AG04450 (cell line): ENCODE data around the gene KLHL29. TPM values are rescaled to one million over a fixed set of nuclear protein-coding genes. Genes with fewer than 3 reads are reported as not detected.

Source experiments
- CTCF ChIA-PET: fragments of 300-600, 350-600 bp; formaldehyde crosslinking; extraction: SDS; loops from one replicate; lab custom pipeline; 2022; ENCODE audit warnings: antibody characterized with exemption, inconsistent platforms; lab: Charles Lee
- POLR2A ChIA-PET: fragments of 350-600 bp; formaldehyde crosslinking; extraction: SDS; loops from one replicate; lab custom pipeline; 2021; ENCODE audit warnings: antibody characterized with exemption, inconsistent platforms; lab: Yijun Ruan, JAX
- DNase-seq: peaks from one replicate; pipeline ENCODE4 v3.0.0-alpha.2; 2011; ENCODE audit warnings: low read depth, low spot score
- H3K27ac ChIP-seq: one replicate; pipeline ENCODE4 v1.5.1; 2012; ENCODE audit warnings: low read depth, low read length, control low read depth
- H3K27me3 ChIP-seq: one replicate; pipeline ENCODE4 v1.6.0; 2012; ENCODE audit warnings: low read length; ENCODE audit not compliant: control insufficient read depth, insufficient read depth
- H3K4me3 ChIP-seq: 2 replicates; pipeline ENCODE4 v1.5.1; 2011; ENCODE audit warnings: mild to moderate bottlenecking, low read depth, low read length, control low read depth
- H3K9me3 ChIP-seq: 2 replicates; pipeline ENCODE4 v1.5.1; 2012; ENCODE audit warnings: low read length; ENCODE audit not compliant: control insufficient read depth, insufficient read depth
- polyA plus RNA-seq: library from polyadenylated mRNA; depleted of rRNA; stranded (reverse); fragments of >200 nt; gene quantifications from 2 replicates; pipeline ENCODE4 v1.2.3, GENCODE V29; 2011
- TF ChIP-seq, protein P1 (sequence below): IDR thresholded peaks from 2 replicates; pipeline ENCODE4 v1.5.1; 2011; ENCODE audit warnings: low read depth, low read length, control low read depth, inconsistent platforms

KLHL29 gene
- polyA plus RNA-seq, 1 experiment: 3.6 TPM

DNA sequence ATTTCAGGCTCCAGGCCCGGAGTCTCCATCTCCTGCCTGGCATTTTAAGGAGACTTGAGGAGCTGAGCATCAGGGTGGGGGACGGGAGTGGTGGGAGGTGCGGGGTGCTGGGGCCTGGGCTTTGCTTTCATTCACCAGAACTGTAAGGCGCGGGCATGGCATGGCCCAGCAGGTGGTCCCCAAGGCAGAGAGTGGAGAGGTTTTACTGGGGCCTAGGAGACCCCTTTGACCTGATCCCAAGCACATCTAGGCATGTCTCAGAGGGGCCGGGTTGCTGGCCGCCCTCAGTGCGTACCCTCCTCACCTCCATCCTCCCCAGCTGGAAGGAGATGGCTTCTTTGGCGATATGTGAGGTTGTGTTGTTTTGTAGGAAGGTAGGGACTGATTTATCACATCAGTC, 172.5 kb downstream of the KLHL29 start:
- Histone ChIP-seq H3K4me3 (no peak overlapping the region), H3K27me3 (no peaks in the 10 kb centered on the region), H3K27ac (no peak overlapping the region), H3K9me3 (no peaks in the 10 kb centered on the region; the same call in 1 of the 2 replicates)
- TF ChIP-seq, protein P1, sequence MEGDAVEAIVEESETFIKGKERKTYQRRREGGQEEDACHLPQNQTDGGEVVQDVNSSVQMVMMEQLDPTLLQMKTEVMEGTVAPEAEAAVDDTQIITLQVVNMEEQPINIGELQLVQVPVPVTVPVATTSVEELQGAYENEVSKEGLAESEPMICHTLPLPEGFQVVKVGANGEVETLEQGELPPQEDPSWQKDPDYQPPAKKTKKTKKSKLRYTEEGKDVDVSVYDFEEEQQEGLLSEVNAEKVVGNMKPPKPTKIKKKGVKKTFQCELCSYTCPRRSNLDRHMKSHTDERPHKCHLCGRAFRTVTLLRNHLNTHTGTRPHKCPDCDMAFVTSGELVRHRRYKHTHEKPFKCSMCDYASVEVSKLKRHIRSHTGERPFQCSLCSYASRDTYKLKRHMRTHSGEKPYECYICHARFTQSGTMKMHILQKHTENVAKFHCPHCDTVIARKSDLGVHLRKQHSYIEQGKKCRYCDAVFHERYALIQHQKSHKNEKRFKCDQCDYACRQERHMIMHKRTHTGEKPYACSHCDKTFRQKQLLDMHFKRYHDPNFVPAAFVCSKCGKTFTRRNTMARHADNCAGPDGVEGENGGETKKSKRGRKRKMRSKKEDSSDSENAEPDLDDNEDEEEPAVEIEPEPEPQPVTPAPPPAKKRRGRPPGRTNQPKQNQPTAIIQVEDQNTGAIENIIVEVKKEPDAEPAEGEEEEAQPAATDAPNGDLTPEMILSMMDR: no peak
- POLR2A ChIA-PET: no interaction called here
- DNase-seq: no peak
- CTCF ChIA-PET: no interaction called here

DNA sequence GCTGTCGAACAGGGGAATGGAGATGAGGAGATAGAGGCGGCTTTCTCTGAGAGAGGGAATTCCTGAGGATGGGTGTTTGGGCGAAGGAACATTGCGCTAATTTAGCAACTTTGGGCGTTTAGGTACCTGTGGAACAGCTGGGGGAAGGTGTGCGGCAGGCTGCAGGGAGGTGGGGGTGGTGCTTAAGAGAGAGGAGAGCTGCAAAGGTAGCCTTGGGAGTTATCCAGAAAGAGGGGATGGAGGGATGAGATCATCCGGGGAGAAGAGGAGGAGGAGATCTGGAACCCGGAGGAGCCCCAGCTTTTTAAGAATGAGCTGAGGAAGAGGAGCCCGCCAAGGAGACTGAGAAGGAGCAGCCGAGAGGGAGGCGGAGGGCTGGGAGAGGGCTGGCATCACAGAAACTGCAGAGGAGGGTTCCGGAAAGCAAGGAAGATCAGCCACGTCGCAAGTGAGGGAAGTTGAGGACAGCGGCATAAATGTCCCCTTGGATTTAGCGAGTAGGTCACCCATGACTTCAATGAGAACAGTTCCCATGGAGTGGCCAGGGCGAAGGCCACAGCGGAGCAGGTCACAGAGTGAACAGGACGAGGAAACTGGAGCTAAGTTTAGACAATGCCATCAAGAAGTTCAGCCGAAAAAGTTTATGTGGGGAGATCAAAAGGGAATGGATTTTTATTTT, 174.7 kb downstream of the KLHL29 start:
- TF ChIP-seq, protein P1: no peak
- CTCF ChIA-PET: interaction anchor here (0.7 kb wide), 1 partner anchor 37 kb away, joined by 10 read pairs; no protein-coding TSS in a partner anchor
- POLR2A ChIA-PET: no interaction called here
- Histone ChIP-seq H3K9me3 (no peaks in the 10 kb centered on the region; the same call in 1 of the 2 replicates), H3K27me3 (no peaks in the 10 kb centered on the region), H3K4me3 (no peak overlapping the region), H3K27ac (no peak overlapping the region)
- DNase-seq: no peak

DNA sequence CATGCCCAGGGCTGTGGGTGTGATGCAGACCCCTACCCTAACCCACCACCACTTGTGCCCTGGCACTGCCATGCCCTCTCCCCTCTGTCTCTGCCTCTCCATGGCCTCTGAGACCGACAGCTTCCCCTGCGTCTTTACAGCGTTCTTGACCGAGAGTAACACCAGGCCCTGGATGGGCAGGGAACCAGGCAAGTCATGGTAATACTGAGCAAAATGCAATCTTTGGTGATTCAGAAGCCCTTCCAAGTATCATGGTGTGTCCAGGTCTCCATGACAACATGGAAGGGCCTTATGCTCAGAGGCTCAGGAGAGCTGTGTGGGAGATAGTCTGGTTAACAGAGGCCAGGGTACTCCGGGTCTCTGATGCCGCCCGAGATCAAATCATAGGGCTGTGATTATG, 176.1 kb downstream of the KLHL29 start:
- TF ChIP-seq, protein P1: no peak
- no peak for DNase-seq
- no peaks in the 10 kb centered on the region; the same call in 1 of the 2 replicates for H3K9me3 ChIP-seq
- H3K27ac ChIP-seq: no peak overlapping the region
- no peaks in the 10 kb centered on the region for H3K27me3 ChIP-seq
- POLR2A ChIA-PET: no interaction called here
- CTCF ChIA-PET: no interaction called here
- no peak overlapping the region for H3K4me3 ChIP-seq

DNA sequence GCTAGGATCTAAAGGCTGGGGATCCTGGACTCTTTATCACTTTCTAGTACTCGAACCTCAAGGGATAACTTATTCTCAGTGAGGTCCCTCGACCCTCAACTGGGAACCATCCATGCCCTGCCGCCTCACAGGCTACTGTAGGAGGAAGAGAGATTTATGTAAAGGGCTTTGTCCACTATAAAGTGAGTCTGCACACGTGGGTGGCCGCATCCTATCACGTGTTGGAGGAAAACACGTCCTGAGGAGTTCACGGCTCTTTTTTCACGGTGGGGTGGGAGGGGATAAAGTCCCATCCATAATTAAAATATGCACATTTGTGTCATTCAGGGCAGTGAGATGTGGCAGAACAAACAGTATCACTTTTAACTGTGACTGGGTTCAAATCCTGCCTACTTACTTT, 176.6 kb downstream of the KLHL29 start:
- Histone ChIP-seq H3K4me3 (no peak overlapping the region), H3K9me3 (no peaks in the 10 kb centered on the region; the same call in 1 of the 2 replicates), H3K27me3 (no peaks in the 10 kb centered on the region), H3K27ac (no peak overlapping the region)
- no peak for DNase-seq
- ChIA-PET POLR2A (no interaction called here), CTCF (no interaction called here)
- TF ChIP-seq, protein P1: no peak

DNA sequence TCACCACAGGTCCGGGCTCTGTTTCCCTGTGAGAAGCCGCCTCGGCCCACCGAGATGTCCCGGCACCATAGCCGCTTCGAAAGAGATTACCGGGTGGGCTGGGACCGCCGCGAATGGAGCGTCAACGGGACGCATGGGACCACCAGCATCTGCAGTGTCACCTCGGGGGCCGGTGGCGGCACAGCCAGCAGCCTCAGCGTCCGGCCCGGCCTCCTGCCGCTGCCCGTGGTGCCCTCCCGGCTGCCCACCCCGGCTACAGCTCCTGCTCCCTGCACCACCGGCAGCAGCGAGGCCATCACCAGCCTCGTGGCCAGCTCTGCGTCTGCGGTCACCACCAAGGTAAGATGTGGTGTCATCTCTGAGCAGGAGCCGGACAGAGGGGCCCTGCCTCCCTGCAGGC, 177.2 kb downstream of the KLHL29 start:
- no peaks in the 10 kb centered on the region; the same call in 1 of the 2 replicates for H3K9me3 ChIP-seq
- H3K4me3 ChIP-seq: no peak overlapping the region
- no peaks in the 10 kb centered on the region for H3K27me3 ChIP-seq
- no peak for DNase-seq
- ChIA-PET POLR2A (no interaction called here), CTCF (no interaction called here)
- H3K27ac ChIP-seq: no peak overlapping the region
- TF ChIP-seq, protein P1: no peak
